H9 (cell line): Measurements from ENCODE around the gene AFAP1L2. TPM values are rescaled to one million over a fixed set of nuclear protein-coding genes. Genes with fewer than 3 reads are reported as not detected.

Experiments used
- DNase-seq: peaks from one replicate; pipeline ENCODE4 v3.0.0-alpha.2; 2017
- H2AFZ ChIP-seq: one replicate; pipeline ENCODE4 v1.6.1; 2013; ENCODE audit warnings: mild to moderate bottlenecking, low read length, control low read depth, moderate library complexity
- H2AK5ac ChIP-seq: 2 replicates; pipeline ENCODE4 v1.6.1; 2013; ENCODE audit warnings: low read length, control low read depth, mixed read lengths; ENCODE audit not compliant: insufficient read length
- H2BK120ac ChIP-seq: one replicate; pipeline ENCODE4 v1.6.1; 2013; ENCODE audit warnings: low read depth, mild to moderate bottlenecking, low read length, control low read depth, inconsistent platforms; ENCODE audit not compliant: poor library complexity, severe bottlenecking
- H2BK12ac ChIP-seq: 2 replicates; pipeline ENCODE4 v1.6.1; 2013; ENCODE audit warnings: low read length, control low read depth, mixed read lengths, low read depth; ENCODE audit not compliant: insufficient read length
- H2BK15ac ChIP-seq: 2 replicates; pipeline ENCODE4 v1.6.1; 2013; ENCODE audit warnings: low read depth, low read length, control low read depth
- H2BK20ac ChIP-seq: one replicate; pipeline ENCODE4 v1.6.1; 2013; ENCODE audit warnings: low read depth, mild to moderate bottlenecking, low read length, control low read depth, inconsistent platforms; ENCODE audit not compliant: poor library complexity, severe bottlenecking
- H2BK5ac ChIP-seq: 2 replicates; pipeline ENCODE4 v1.6.1; 2013; ENCODE audit warnings: low read length, control low read depth, mixed read lengths; ENCODE audit not compliant: insufficient read length
- H3K14ac ChIP-seq: 2 replicates; pipeline ENCODE4 v1.6.1; 2013; ENCODE audit warnings: low read length, control low read depth; ENCODE audit not compliant: insufficient read depth
- H3K18ac ChIP-seq: 2 replicates; pipeline ENCODE4 v1.6.1; 2013; ENCODE audit warnings: low read depth, mild to moderate bottlenecking, mixed read lengths, low read length, control low read depth; ENCODE audit not compliant: insufficient read length
- H3K23ac ChIP-seq: 2 replicates; pipeline ENCODE4 v1.6.1; 2013; ENCODE audit warnings: low read length, control low read depth, mixed read lengths, low read depth; ENCODE audit not compliant: insufficient read length
- H3K23me2 ChIP-seq: 2 replicates; pipeline ENCODE4 v1.6.1; 2013; ENCODE audit warnings: low read depth, mild to moderate bottlenecking, mixed read lengths, low read length, control low read depth; ENCODE audit not compliant: insufficient read length, poor library complexity, severe bottlenecking
- H3K27ac ChIP-seq: 2 replicates; pipeline ENCODE4 v1.5.1; 2013; ENCODE audit warnings: low read length, control low read depth, mixed read lengths, low read depth; ENCODE audit not compliant: insufficient read length
- H3K27me3 ChIP-seq: 2 replicates; pipeline ENCODE4 v1.6.1; 2013; ENCODE audit warnings: low read length, control low read depth, inconsistent platforms; ENCODE audit not compliant: insufficient read depth
- H3K4ac ChIP-seq: 2 replicates; pipeline ENCODE4 v1.6.1; 2013; ENCODE audit warnings: low read depth, mild to moderate bottlenecking, control low read depth, inconsistent platforms, low read length, moderate library complexity
- H3K4me1 ChIP-seq: 2 replicates; pipeline ENCODE4 v1.6.1; 2013; ENCODE audit warnings: low read length, control low read depth, inconsistent platforms; ENCODE audit not compliant: insufficient read depth
- H3K4me2 ChIP-seq: 2 replicates; pipeline ENCODE4 v1.6.1; 2013; ENCODE audit warnings: low read length, control low read depth, mixed read lengths; ENCODE audit not compliant: insufficient read length, insufficient read depth
- H3K56ac ChIP-seq: 2 replicates; pipeline ENCODE4 v1.6.1; 2013; ENCODE audit warnings: low read depth, mild to moderate bottlenecking, mixed read lengths, low read length, control low read depth; ENCODE audit not compliant: insufficient read length
- H3K79me1 ChIP-seq: 2 replicates; pipeline ENCODE4 v1.6.1; 2013; ENCODE audit warnings: low read depth, mild to moderate bottlenecking, moderate library complexity, low read length, control low read depth, inconsistent platforms; ENCODE audit not compliant: insufficient read depth, poor library complexity, severe bottlenecking
- H3K79me2 ChIP-seq: 2 replicates; pipeline ENCODE4 v1.6.1; 2013; ENCODE audit warnings: low read length, control low read depth, inconsistent platforms; ENCODE audit not compliant: insufficient read depth
- H3K9ac ChIP-seq: 2 replicates; pipeline ENCODE4 v1.6.1; 2013; ENCODE audit warnings: low read length, control low read depth, mixed read lengths; ENCODE audit not compliant: insufficient read length; ENCODE audit errors: extremely low read depth
- H3K9me3 ChIP-seq: one replicate; pipeline ENCODE4 v1.6.1; 2013; ENCODE audit warnings: low read depth, low read length, inconsistent platforms; ENCODE audit not compliant: control insufficient read depth
- H3T11ph ChIP-seq: one replicate; pipeline ENCODE4 v1.6.1; 2013; ENCODE audit warnings: mild to moderate bottlenecking, low read length, control low read depth, inconsistent platforms
- H4K20me1 ChIP-seq: one replicate; pipeline ENCODE4 v1.6.1; 2013; ENCODE audit not compliant: control insufficient read depth, insufficient read length, insufficient read depth
- H4K5ac ChIP-seq: 2 replicates; pipeline ENCODE4 v1.6.1; 2013; ENCODE audit warnings: low read depth, mild to moderate bottlenecking, mixed read lengths, low read length, control low read depth; ENCODE audit not compliant: insufficient read length
- H4K8ac ChIP-seq: replicated peaks from 2 replicates; pipeline ENCODE4 v1.6.1; 2013; ENCODE audit warnings: low read length, control low read depth, mixed read lengths, low read depth; ENCODE audit not compliant: insufficient read length
- H4K91ac ChIP-seq: 2 replicates; pipeline ENCODE4 v1.6.1; 2013; ENCODE audit warnings: low read depth, mild to moderate bottlenecking, moderate library complexity, mixed read lengths, low read length, control low read depth; ENCODE audit not compliant: insufficient read length
- H3K27ac Mint-ChIP-seq, 3 experiments: 2 replicates in 2 of 3; 3 replicates in 1 of 3; pipeline ENCODE4 v1.8.0; 2020 to 2021; ENCODE audit warnings: mixed read lengths in 3 of 3, mild to moderate bottlenecking in 1 of 3, moderate library complexity in 1 of 3
- H3K27me3 Mint-ChIP-seq: 2 replicates; pipeline ENCODE4 v1.8.0; 2021; ENCODE audit warnings: low read depth, mild to moderate bottlenecking, moderate library complexity, mixed read lengths
- H3K36me3 Mint-ChIP-seq, 3 experiments: 2 replicates in 2 of 3; 3 replicates in 1 of 3; pipeline ENCODE4 v1.8.0; 2020 to 2021; ENCODE audit warnings: low read depth in 3 of 3, mixed read lengths in 3 of 3; ENCODE audit not compliant: insufficient read depth in 1 of 3
- H3K4me1 Mint-ChIP-seq, 2 experiments: 2 replicates each; pipeline ENCODE4 v1.8.0; 2020; ENCODE audit warnings: mixed read lengths in 2 of 2
- H3K4me3 Mint-ChIP-seq, 2 experiments: 2 replicates in 1 of 2; 3 replicates in 1 of 2; pipeline ENCODE4 v1.8.0; 2020 to 2021; ENCODE audit warnings: mild to moderate bottlenecking in 2 of 2, mixed read lengths in 2 of 2, moderate library complexity in 1 of 2
- H3K9me3 Mint-ChIP-seq, 2 experiments: 2 replicates in 1 of 2; 3 replicates in 1 of 2; pipeline ENCODE4 v1.8.0; 2020; ENCODE audit warnings: mild to moderate bottlenecking in 2 of 2, mixed read lengths in 2 of 2, moderate library complexity in 1 of 2
- CTCF ChIP-seq: fragments of 200-600 bp; sonication (generic); conservative IDR thresholded peaks from 3 replicates; pipeline ENCODE4 v1.8.0; 2021; ENCODE audit warnings: antibody characterized with exemption, mild to moderate bottlenecking
- WGBS: extraction: QIAGEN DNeasy Blood & Tissue Kit; methylation state at CpG from one replicate; pipeline ENCODE4 v1.1.7; 2013; ENCODE audit warnings: missing lambda C conversion rate, low lambda C conversion rate, mixed read lengths; ENCODE audit not compliant: insufficient read length; ENCODE audit errors: extremely low coverage; 5-methylcytosine and 5-hydroxymethylcytosine counted together
- total RNA-seq: library from RNA; stranded (reverse); gene quantifications from 2 replicates; pipeline ENCODE4 v1.2.1, GENCODE V29; 2021

AFAP1L2 gene
- total RNA-seq, 1 experiment from 2014 or later: 0.77 TPM

- no peak overlapping the region for H2BK5ac ChIP-seq
- H3K79me2 ChIP-seq: no peaks in the 10 kb centered on the region
- no peak overlapping the region for H3K27ac ChIP-seq
- Mint-ChIP-seq H3K4me3 (no peak overlapping the region), H3K4me1 (no peaks in the 10 kb centered on the region), H3K27me3 (peaks cover 5% of the 10 kb centered on the region), H3K27ac (no peak overlapping the region), H3K36me3 (no peaks in the 10 kb centered on the region), H3K9me3 (no peaks in the 10 kb centered on the region)
- no peaks in the 10 kb centered on the region for H3K23me2 ChIP-seq
- H2AK5ac ChIP-seq: no peak overlapping the region
- no peak overlapping the region for H3K9ac ChIP-seq
- no peak overlapping the region for H4K91ac ChIP-seq
- no peak overlapping the region for H4K8ac ChIP-seq
- DNase-seq: no peak
- H3K9me3 ChIP-seq: no peaks in the 10 kb centered on the region
- H3T11ph ChIP-seq: no peak overlapping the region
- H2BK12ac ChIP-seq: no peak overlapping the region
- no peak overlapping the region for H2BK20ac ChIP-seq
- H3K4ac ChIP-seq: no peak overlapping the region
- H3K14ac ChIP-seq: no peak overlapping the region
- no peak overlapping the region for H3K56ac ChIP-seq
- no peaks in the 10 kb centered on the region for H3K79me1 ChIP-seq
- H3K27me3 ChIP-seq: no peaks in the 10 kb centered on the region
- no peak overlapping the region for H3K4me2 ChIP-seq
- no peaks in the 10 kb centered on the region for H4K20me1 ChIP-seq
- H2BK120ac ChIP-seq: no peak overlapping the region
- no peak overlapping the region for H3K23ac ChIP-seq
- no peak overlapping the region for H2AFZ ChIP-seq
- H2BK15ac ChIP-seq: no peak overlapping the region
- TF ChIP-seq CTCF: no peak
- no CpG with 5 or more reads among the region's 3 CpGs for WGBS
- H3K18ac ChIP-seq: no peak overlapping the region
- no peaks in the 10 kb centered on the region for H3K4me1 ChIP-seq
- no peak overlapping the region for H4K5ac ChIP-seq
Observed at GRCh38 chr10:114273910-114274309, 130.4 kb downstream of the AFAP1L2 start.
